ENCODE data around the gene POMC. TPM values are rescaled to one million over a fixed set of nuclear protein-coding genes. Genes with fewer than 3 reads are reported as not detected.

POMC gene
- total RNA-seq (1 to 10 TPM; 3.2 to 3.7 TPM), polyA plus RNA-seq (1 to 10 TPM; 3.9 to 4.2 TPM)
- long read RNA-seq, donor 1, partial matches to known transcripts: 10 of 10 reads
- long read RNA-seq, donor 1, other reads (novel, unspliced or antisense): 0 of 10 reads
- long read RNA-seq, donor 2: 0 reads
- long read RNA-seq, donor 3: 0 reads
- long read RNA-seq, donor 4, partial matches to known transcripts: 7 of 7 reads
- long read RNA-seq, donor 4, other reads (novel, unspliced or antisense): 0 of 7 reads
- long read RNA-seq, donor 5: 0 reads

GRCh38 chr2:25168256-25169072 is at the start of gene POMC:
Gene POMC (minus strand): TSS chr2:25168580. CDS start chr2:25164772, 3,808 bp downstream.
- ATAC-seq (ENCODE audit: insufficient read depth, low FRiP score): no peak
- Histone ChIP-seq H3K4me1 (ENCODE audit: control insufficient read depth in 5 of 5, insufficient read depth in 5 of 5, low read length in 5 of 5) (peaks cover 0 to 7% (median 0%) of the 10 kb centered on the region in 5 donors), H3K9ac (ENCODE audit: insufficient read depth in 1 of 2, low read length in 2 of 2) (no peak within 1 kb of the TSS), H3K4me3 (no peak within 1 kb of the TSS), H3K27me3 (ENCODE audit: control insufficient read depth in 3 of 3, insufficient read depth in 3 of 3, low read length in 2 of 3) (peaks cover 4 to 57% (median 47%) of the 10 kb centered on the region in 3 donors), H3K27ac (ENCODE audit: low read depth in 1 of 2, low read length in 1 of 2) (no peak within 1 kb of the TSS), H3K9me3 (ENCODE audit: control insufficient read depth in 4 of 4, insufficient read depth in 3 of 4, low read length in 3 of 4) (peaks cover 0 to 8% (median 0%) of the 10 kb centered on the region in 4 donors), H3K36me3 (ENCODE audit: control insufficient read depth in 4 of 4, insufficient read depth in 4 of 4, low read length in 4 of 4) (no peaks in the 10 kb centered on the region)
- peak; percentile 63 to 72 (median 65) for DNase-seq
- 5 to 7% methylated on average over 70 to 75 of the region's 75 CpGs for WGBS, 2 donors
- no peak for TF ChIP-seq CTCF (IDR thresholded peaks at IDR 0.05; ENCODE audit: control extremely low read depth, extremely low read depth)

GRCh38 chr2:25218100-25218499 is 49.7 kb upstream of the POMC start:
- no peaks in the 10 kb centered on the region for H3K36me3 ChIP-seq (ENCODE audit: control insufficient read depth in 4 of 4, insufficient read depth in 4 of 4, low read length in 4 of 4)
- no peaks in the 10 kb centered on the region for H3K9me3 ChIP-seq (ENCODE audit: control insufficient read depth in 4 of 4, insufficient read depth in 3 of 4, low read length in 3 of 4)
- peaks cover 0 to 3% (median 0%) of the 10 kb centered on the region in 5 donors for H3K4me1 ChIP-seq (ENCODE audit: control insufficient read depth in 5 of 5, insufficient read depth in 5 of 5, low read length in 5 of 5)
- H3K9ac ChIP-seq (ENCODE audit: insufficient read depth in 1 of 2, low read length in 2 of 2): no peak overlapping the region
- no peak overlapping the region for H3K27ac ChIP-seq (ENCODE audit: low read depth in 1 of 2, low read length in 1 of 2)
- WGBS, 2 donors: 89 to 90% methylated on average over 3 of the region's 3 CpGs
- DNase-seq (no peak), ATAC-seq (ENCODE audit: insufficient read depth, low FRiP score) (no peak)
- no peaks in the 10 kb centered on the region for H3K27me3 ChIP-seq (ENCODE audit: control insufficient read depth in 3 of 3, insufficient read depth in 3 of 3, low read length in 2 of 3)
- no peak overlapping the region for H3K4me3 ChIP-seq
- TF ChIP-seq CTCF (IDR thresholded peaks at IDR 0.05; ENCODE audit: control extremely low read depth, extremely low read depth): no peak

- peak; percentile 89 for ATAC-seq (ENCODE audit: insufficient read depth, low FRiP score)
- H3K36me3 ChIP-seq (ENCODE audit: control insufficient read depth in 4 of 4, insufficient read depth in 4 of 4, low read length in 4 of 4): no peaks in the 10 kb centered on the region
- WGBS, 2 donors: 1 to 2% methylated on average over 59 to 71 of the region's 71 CpGs
- H3K4me1 ChIP-seq (ENCODE audit: control insufficient read depth in 5 of 5, insufficient read depth in 5 of 5, low read length in 5 of 5): peaks cover 0 to 8% (median 0%) of the 10 kb centered on the region in 5 donors
- peak overlapping the region; percentile 63 to 82 for H3K9ac ChIP-seq (ENCODE audit: insufficient read depth in 1 of 2, low read length in 2 of 2)
- peak; percentile 86 to 93 (median 87) for DNase-seq
- TF ChIP-seq CTCF (IDR thresholded peaks at IDR 0.05; ENCODE audit: control extremely low read depth, extremely low read depth): no peak
- peak overlapping the region; percentile 38 for H3K4me3 ChIP-seq
- H3K9me3 ChIP-seq (ENCODE audit: control insufficient read depth in 4 of 4, insufficient read depth in 3 of 4, low read length in 3 of 4): no peaks in the 10 kb centered on the region
- H3K27ac ChIP-seq (ENCODE audit: low read depth in 1 of 2, low read length in 1 of 2): peak overlapping the region; percentile 37 to 57
- no peaks in the 10 kb centered on the region for H3K27me3 ChIP-seq (ENCODE audit: control insufficient read depth in 3 of 3, insufficient read depth in 3 of 3, low read length in 2 of 3)
Measured at GRCh38 chr2:25215948-25216679, 47.7 kb upstream of the POMC start.

Data from lung (tissue), 16 donors.